HEK293T (cell line): ENCODE results near the gene CALML3.

ENCODE experiments used
- CTCF ChIA-PET: fragments of 350-600 bp; formaldehyde crosslinking; extraction: SDS; loops from one replicate; lab custom pipeline; 2021; ENCODE audit warnings: antibody characterized with exemption, inconsistent platforms; lab: Yijun Ruan, JAX
- POLR2A ChIA-PET: fragments of 350-600 bp; formaldehyde crosslinking; extraction: SDS; loops from one replicate; lab custom pipeline; 2020; ENCODE audit warnings: antibody characterized with exemption, inconsistent platforms; lab: Yijun Ruan, JAX
- DNase-seq: peaks from one replicate; pipeline ENCODE4 v3.0.0; 2012; ENCODE audit warnings: mixed read lengths; ENCODE audit errors: extremely low spot score
- ARNT ChIP-seq: fragments of 450-650 bp; IDR thresholded peaks from 2 replicates; pipeline ENCODE4 v1.6.1; 2017; ENCODE audit warnings: mild to moderate bottlenecking
- BHLHE40 ChIP-seq: fragments of 450-650 bp; IDR thresholded peaks from 2 replicates; pipeline ENCODE4 v1.6.1; 2016; ENCODE audit warnings: mild to moderate bottlenecking, moderate library complexity, borderline replicate concordance
- CTBP1 ChIP-seq: fragments of 450-650 bp; IDR thresholded peaks from 2 replicates; pipeline ENCODE4 v1.6.1; 2016; ENCODE audit warnings: borderline replicate concordance
- ELF4 ChIP-seq: fragments of 450-650 bp; IDR thresholded peaks from 2 replicates; pipeline ENCODE4 v1.6.1; 2017; ENCODE audit warnings: antibody characterized with exemption
- FOXA1 ChIP-seq: fragments of 450-650 bp; IDR thresholded peaks from 2 replicates; pipeline ENCODE4 v1.6.1; 2016; ENCODE audit warnings: mild to moderate bottlenecking
- FOXK2 ChIP-seq: fragments of 450-650 bp; IDR thresholded peaks from 2 replicates; pipeline ENCODE4 v1.6.1; 2016; ENCODE audit warnings: mild to moderate bottlenecking
- FOXM1 ChIP-seq: fragments of 450-650 bp; IDR thresholded peaks from 2 replicates; pipeline ENCODE4 v1.6.1; 2017; ENCODE audit warnings: mild to moderate bottlenecking, borderline replicate concordance
- HDGF ChIP-seq: fragments of 450-650 bp; IDR thresholded peaks from 2 replicates; pipeline ENCODE4 v1.6.1; 2017; ENCODE audit warnings: antibody characterized with exemption, borderline replicate concordance
- L3MBTL2 ChIP-seq: fragments of 450-650 bp; conservative IDR thresholded peaks from 2 replicates; pipeline ENCODE4 v1.6.1; 2016; ENCODE audit warnings: mild to moderate bottlenecking
- LEF1 ChIP-seq: fragments of 450-650 bp; IDR thresholded peaks from 2 replicates; pipeline ENCODE4 v1.6.1; 2017; ENCODE audit warnings: mild to moderate bottlenecking, borderline replicate concordance
- NFRKB ChIP-seq: fragments of 450-650 bp; IDR thresholded peaks from 2 replicates; pipeline ENCODE4 v1.6.1; 2016; ENCODE audit warnings: mild to moderate bottlenecking, moderate library complexity
- SP1 ChIP-seq: fragments of 450-650 bp; IDR thresholded peaks from 2 replicates; pipeline ENCODE4 v1.6.1; 2017
- SUZ12 ChIP-seq: fragments of 450-650 bp; IDR thresholded peaks from 2 replicates; pipeline ENCODE4 v1.6.1; 2016; ENCODE audit warnings: mild to moderate bottlenecking
- TARDBP ChIP-seq: fragments of 450-650 bp; IDR thresholded peaks from 2 replicates; pipeline ENCODE4 v1.6.1; 2016
- ZNF384 ChIP-seq: fragments of 450-650 bp; IDR thresholded peaks from 2 replicates; pipeline ENCODE4 v1.6.1; 2016
- TF ChIP-seq, protein P1 (sequence below): fragments of 450-650 bp; IDR thresholded peaks from 2 replicates; pipeline ENCODE4 v1.6.1; 2016

The CALML3 gene

DNA sequence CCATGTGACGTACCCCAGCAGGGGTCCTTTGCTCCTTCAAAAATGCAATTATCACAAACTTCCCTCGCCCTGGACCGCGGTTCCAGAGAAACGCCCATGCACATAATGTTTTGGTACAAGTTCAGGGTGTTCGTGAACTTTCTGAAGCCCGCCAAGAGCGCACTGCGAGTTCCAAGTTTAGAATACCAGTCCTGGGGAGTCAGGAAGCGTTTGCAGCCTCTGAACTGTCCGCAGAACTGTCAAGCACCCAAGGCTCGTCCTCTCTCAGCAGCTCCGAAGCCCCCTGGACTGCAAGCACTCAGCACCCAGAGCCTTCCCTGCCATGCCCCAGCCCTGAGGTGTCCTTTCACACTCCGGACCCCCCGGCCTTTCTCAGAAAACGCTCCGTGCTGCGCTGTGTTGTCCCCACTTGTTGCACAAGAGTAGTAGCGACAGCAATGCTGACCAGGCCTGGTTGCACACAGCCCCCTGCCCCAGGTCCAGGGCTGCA is 30.3 kb downstream of the CALML3 start:
- DNase-seq: no peak
- ChIA-PET CTCF (interaction anchor here (1.0 kb wide), 1 partner anchor 68 kb away, joined by 5 read pairs; no protein-coding TSS in a partner anchor), POLR2A (interaction anchor here (0.8 to 1.4 kb wide), 2 partner anchors 9 to 77 kb away, joined by 5 read pairs; no protein-coding TSS in a partner anchor)
- TF ChIP-seq FOXM1: no peak
- no peak for TF ChIP-seq TARDBP
- no peak for TF ChIP-seq CTBP1
- TF ChIP-seq FOXK2: no peak
- TF ChIP-seq, protein P1, sequence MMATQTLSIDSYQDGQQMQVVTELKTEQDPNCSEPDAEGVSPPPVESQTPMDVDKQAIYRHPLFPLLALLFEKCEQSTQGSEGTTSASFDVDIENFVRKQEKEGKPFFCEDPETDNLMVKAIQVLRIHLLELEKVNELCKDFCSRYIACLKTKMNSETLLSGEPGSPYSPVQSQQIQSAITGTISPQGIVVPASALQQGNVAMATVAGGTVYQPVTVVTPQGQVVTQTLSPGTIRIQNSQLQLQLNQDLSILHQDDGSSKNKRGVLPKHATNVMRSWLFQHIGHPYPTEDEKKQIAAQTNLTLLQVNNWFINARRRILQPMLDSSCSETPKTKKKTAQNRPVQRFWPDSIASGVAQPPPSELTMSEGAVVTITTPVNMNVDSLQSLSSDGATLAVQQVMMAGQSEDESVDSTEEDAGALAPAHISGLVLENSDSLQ: no peak
- TF ChIP-seq SUZ12: no peak
- TF ChIP-seq FOXA1: no peak
- TF ChIP-seq LEF1: no peak
- TF ChIP-seq BHLHE40: no peak
- no peak for TF ChIP-seq SP1
- no peak for TF ChIP-seq NFRKB
- no peak for TF ChIP-seq ARNT
- TF ChIP-seq HDGF: no peak
- TF ChIP-seq L3MBTL2: no peak
- no peak for TF ChIP-seq ZNF384
- no peak for TF ChIP-seq ELF4

DNA sequence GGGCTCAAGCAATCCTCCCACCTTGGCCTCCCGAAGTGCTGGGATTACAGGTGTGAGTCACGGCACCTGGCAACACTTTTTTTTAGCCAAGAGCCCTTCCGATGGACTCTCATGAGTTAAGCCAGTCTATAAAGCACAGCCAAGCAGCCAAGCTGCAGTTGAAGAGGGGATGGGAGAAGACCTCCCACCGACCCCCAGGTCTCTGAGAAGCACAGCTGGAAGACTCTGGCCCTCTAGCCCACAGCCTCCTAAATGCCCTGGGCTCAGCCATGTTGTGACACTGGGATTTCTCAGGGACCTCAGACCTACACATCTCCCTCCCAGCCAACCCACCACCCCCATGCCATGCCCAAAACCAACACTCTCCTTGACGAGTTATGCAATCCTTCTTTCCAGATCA is 31.1 kb downstream of the CALML3 start:
- ChIA-PET CTCF (no interaction called here), POLR2A (no interaction called here)
- DNase-seq: no peak
- no peak for TF ChIP-seq CTBP1
- TF ChIP-seq LEF1: no peak
- no peak for TF ChIP-seq ELF4
- TF ChIP-seq L3MBTL2: no peak
- no peak for TF ChIP-seq TARDBP
- no peak for TF ChIP-seq SP1
- TF ChIP-seq SUZ12: no peak
- TF ChIP-seq FOXK2: no peak
- no peak for TF ChIP-seq BHLHE40
- TF ChIP-seq, protein P1: no peak
- no peak for TF ChIP-seq NFRKB
- TF ChIP-seq ZNF384: no peak
- TF ChIP-seq ARNT: no peak
- TF ChIP-seq FOXM1: no peak

DNA sequence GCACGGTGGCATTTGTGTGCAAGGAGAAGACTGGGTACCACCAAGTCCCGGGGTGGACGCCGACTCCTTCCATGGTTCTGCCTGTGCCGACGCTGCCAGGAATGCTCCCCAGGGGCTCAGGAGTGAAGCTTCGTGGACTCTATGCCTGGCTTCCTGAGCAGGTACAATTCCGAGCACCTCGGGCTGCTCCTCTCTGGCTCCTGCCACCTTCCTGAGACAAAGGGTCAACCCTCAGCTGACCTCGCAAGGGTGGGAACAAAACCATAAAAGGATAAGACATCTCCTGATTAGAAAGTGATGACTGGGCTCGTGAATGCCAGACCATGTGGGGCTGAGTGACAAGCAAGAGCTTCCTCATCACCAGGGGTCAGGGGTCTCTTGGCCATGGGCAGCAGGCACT is 31.8 kb downstream of the CALML3 start:
- no peak for DNase-seq
- ChIA-PET POLR2A (no interaction called here), CTCF (no interaction called here)
- TF ChIP-seq FOXK2 (no peak), ZNF384 (no peak), LEF1 (no peak), ELF4 (no peak), FOXA1 (no peak), NFRKB (no peak), BHLHE40 (no peak), SP1 (no peak), ARNT (no peak), HDGF (no peak), FOXM1 (no peak), L3MBTL2 (no peak), TARDBP (no peak)
- TF ChIP-seq, protein P1: no peak

DNA sequence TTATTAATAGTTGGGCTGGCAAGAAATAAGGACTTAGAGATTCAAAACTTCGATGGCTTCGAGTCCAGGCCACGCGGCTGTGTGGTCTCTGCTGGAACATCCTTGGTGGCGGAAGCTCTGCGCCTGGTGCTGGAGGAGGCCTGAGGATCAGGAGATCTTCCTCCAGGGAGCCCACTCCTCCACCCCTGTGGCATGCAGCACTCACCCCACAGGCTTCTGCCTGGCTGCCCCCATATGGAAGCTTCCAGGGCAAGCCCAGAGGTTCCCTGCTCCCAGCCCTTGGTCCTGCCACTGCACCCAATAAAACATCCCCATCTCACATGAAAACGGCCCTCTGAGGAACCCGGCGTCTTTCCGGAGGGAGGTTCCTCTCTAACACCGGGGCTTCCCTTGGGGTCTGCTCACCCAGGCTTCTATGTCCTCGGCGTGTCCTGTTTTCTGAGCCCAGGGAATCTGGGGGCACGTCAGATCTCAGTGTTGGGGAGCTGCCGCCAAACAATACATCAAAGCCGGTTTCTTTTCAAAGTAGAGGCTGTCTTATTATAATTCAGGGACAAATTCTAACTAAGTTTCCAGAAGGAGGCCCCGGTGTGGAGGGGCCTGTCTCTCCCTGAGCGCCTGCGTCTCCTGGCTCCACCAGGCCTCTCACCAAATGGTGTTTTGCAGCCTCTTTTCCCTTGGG is 32.4 kb downstream of the CALML3 start:
- ChIA-PET POLR2A (interaction anchor here (1.0 kb wide), 1 partner anchor 10 kb away, joined by 3 read pairs; no protein-coding TSS in a partner anchor), CTCF (no interaction called here)
- no peak for DNase-seq
- no peak for TF ChIP-seq CTBP1
- no peak for TF ChIP-seq FOXM1
- TF ChIP-seq L3MBTL2: no peak
- TF ChIP-seq ARNT: no peak
- TF ChIP-seq, protein P1: no peak
- TF ChIP-seq TARDBP: no peak
- TF ChIP-seq SUZ12: no peak
- no peak for TF ChIP-seq ELF4
- no peak for TF ChIP-seq NFRKB
- TF ChIP-seq FOXA1: no peak
- TF ChIP-seq BHLHE40: no peak
- no peak for TF ChIP-seq ZNF384
- no peak for TF ChIP-seq SP1
- no peak for TF ChIP-seq LEF1
- TF ChIP-seq FOXK2: no peak
- TF ChIP-seq HDGF: no peak
